Keratinocyte (primary cell): ENCODE measurements around the gene TMEM266. TPM values are rescaled to one million over a fixed set of nuclear protein-coding genes. Genes with fewer than 3 reads are reported as not detected.

ENCODE experiments used
- DNase-seq: peaks from one replicate; pipeline ENCODE4 v3.0.0-alpha.2; 2011; ENCODE audit warnings: low read depth, missing footprints, low spot score
- FAIRE-seq: peaks from 2 replicates; lab custom pipeline; 2011; peaks lifted over from hg19 to GRCh38; lab: Jason Lieb, UNC
- H2AFZ ChIP-seq: 2 replicates; pipeline ENCODE4 v1.6.0; 2012; ENCODE audit warnings: low read length, control low read depth, inconsistent platforms; ENCODE audit not compliant: control insufficient read depth
- H3K27ac ChIP-seq: 2 replicates; pipeline ENCODE4 v1.5.1; 2011; ENCODE audit warnings: low read length; ENCODE audit not compliant: control insufficient read depth, insufficient read depth
- H3K27me3 ChIP-seq: 3 replicates; pipeline ENCODE4 v1.6.0; 2011; ENCODE audit warnings: low read length; ENCODE audit not compliant: control insufficient read depth, insufficient read depth; ENCODE audit errors: extremely low read depth
- H3K36me3 ChIP-seq, 2 experiments: 2 replicates in 1 of 2; 3 replicates in 1 of 2; pipeline ENCODE4 v1.5.1; 2011; ENCODE audit warnings: low read length in 2 of 2, mild to moderate bottlenecking in 1 of 2; ENCODE audit not compliant: control insufficient read depth in 2 of 2, insufficient read depth in 2 of 2; ENCODE audit errors: extremely low read depth in 1 of 2
- H3K4me1 ChIP-seq: 3 replicates; pipeline ENCODE4 v1.5.1; 2011; ENCODE audit warnings: low read length; ENCODE audit not compliant: control insufficient read depth, insufficient read depth; ENCODE audit errors: extremely low read depth
- H3K4me2 ChIP-seq: 3 replicates; pipeline ENCODE4 v1.6.0; 2011; ENCODE audit warnings: low read depth, low read length; ENCODE audit not compliant: control insufficient read depth, insufficient read depth; ENCODE audit errors: extremely low read depth
- H3K4me3 ChIP-seq, 3 experiments: fragments of 200-600 bp in 1 of 3; sonication (generic) in 1 of 3; 2 replicates in 2 of 3; 3 replicates in 1 of 3; pipeline ENCODE4 v1.5.1; 2011 to 2016; ENCODE audit warnings: low read length in 3 of 3, mild to moderate bottlenecking in 3 of 3, control low read depth in 2 of 3, inconsistent platforms in 1 of 3, low read depth in 1 of 3, mixed read lengths in 1 of 3, mixed run types in 1 of 3, moderate library complexity in 1 of 3; ENCODE audit not compliant: control insufficient read depth in 2 of 3, insufficient read depth in 2 of 3; ENCODE audit errors: extremely low read depth in 1 of 3
- H3K79me2 ChIP-seq: 2 replicates; pipeline ENCODE4 v1.6.0; 2012; ENCODE audit warnings: low read length; ENCODE audit not compliant: control insufficient read depth, insufficient read depth
- H3K9ac ChIP-seq: 3 replicates; pipeline ENCODE4 v1.6.0; 2011; ENCODE audit warnings: low read length; ENCODE audit not compliant: control insufficient read depth, insufficient read depth; ENCODE audit errors: extremely low read depth
- H3K9me1 ChIP-seq: 3 replicates; pipeline ENCODE4 v1.6.0; 2011; ENCODE audit warnings: low read length; ENCODE audit not compliant: control insufficient read depth, insufficient read depth; ENCODE audit errors: extremely low read depth
- H3K9me3 ChIP-seq: 2 replicates; pipeline ENCODE4 v1.5.1; 2012; ENCODE audit warnings: low read depth, low read length; ENCODE audit not compliant: control insufficient read depth
- H4K20me1 ChIP-seq: 3 replicates; pipeline ENCODE4 v1.6.0; 2011; ENCODE audit warnings: low read length; ENCODE audit not compliant: control insufficient read depth, insufficient read depth; ENCODE audit errors: extremely low read depth
- EZH2 ChIP-seq: IDR thresholded peaks from one replicate; pipeline ENCODE4 v1.6.1; 2012; ENCODE audit warnings: inconsistent platforms, mild to moderate bottlenecking, low read length, moderate library complexity
- dilution Hi-C: fragments of 300-500 bp; cut with MboI; formaldehyde crosslinking; loops from one replicate; pipeline ENCODE4 v1.7.0; 2020; ENCODE audit warnings: low sequenced_read_pairs; ENCODE audit not compliant: extremely low pct_ligation_motif_present
- polyA plus RNA-seq, 5 experiments: library from polyadenylated mRNA; depleted of rRNA in 3 of 5; stranded (reverse) in 3 of 5; stranded (forward) in 1 of 5; unstranded in 1 of 5; fragments of >200 nt; gene quantifications; 1 replicate in 1 of 5; 2 replicates in 3 of 5; 3 replicates in 1 of 5; pipeline versions ENCODE4 v1.2.1 to v1.2.3, GENCODE V29; 2011 to 2012; ENCODE audit warnings: missing spikeins in 2 of 5, low read depth in 1 of 5, low replicate concordance in 1 of 5
- TF ChIP-seq, protein P1 (sequence below), 3 experiments: IDR thresholded peaks in 1 of 3; conservative IDR thresholded peaks in 1 of 3; optimal IDR thresholded peaks in 1 of 3; 2 replicates in 2 of 3; 3 replicates in 1 of 3; pipeline versions ENCODE3 to v1.5.1; 2011; ENCODE audit warnings: low read length in 3 of 3, mild to moderate bottlenecking in 3 of 3, moderate library complexity in 2 of 3, control low read depth in 1 of 3, inconsistent platforms in 1 of 3; ENCODE audit not compliant: insufficient read depth in 2 of 3; ENCODE audit errors: extremely low read depth in 1 of 3

TMEM266 gene
- polyA plus RNA-seq, 1 donor (not counting 4 experiments of a cell fraction or from before 2014, with no cell fraction given): 0.03 TPM

DNA sequence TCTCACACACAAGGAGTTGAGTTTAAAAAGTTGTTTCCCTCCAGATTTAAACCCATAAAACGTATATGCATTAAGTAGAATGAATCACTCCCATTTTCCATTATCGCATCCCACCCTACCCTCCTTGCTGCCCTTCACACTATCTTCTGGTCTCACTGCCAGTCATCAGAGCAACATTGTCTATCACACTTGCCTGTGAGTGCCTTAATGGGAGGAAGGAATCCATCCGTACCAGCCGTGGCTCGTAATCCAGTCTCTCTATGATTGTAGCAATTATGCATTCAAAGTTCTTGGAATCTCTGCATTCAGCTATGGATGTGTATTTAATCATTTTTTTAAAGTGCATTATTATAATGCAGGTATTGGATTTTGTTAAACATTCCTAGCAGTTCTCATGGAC, 1.9 kb downstream of the TMEM266 start:
- no peak for DNase-seq
- Histone ChIP-seq H3K79me2 (no peaks in the 10 kb centered on the region), H3K4me2 (no peak overlapping the region), H3K27me3 (peaks cover 56% of the 10 kb centered on the region), H3K4me1 (peaks cover 15% of the 10 kb centered on the region), H3K9ac (no peak overlapping the region), H3K4me3 (no peak overlapping the region), H3K36me3 (no peaks in the 10 kb centered on the region), H4K20me1 (no peaks in the 10 kb centered on the region), H3K9me1 (no peaks in the 10 kb centered on the region), H3K27ac (no peak overlapping the region), H2AFZ (no peak overlapping the region), H3K9me3 (no peaks in the 10 kb centered on the region)
- dilution Hi-C loops: no loop called here
- TF ChIP-seq, protein P1, sequence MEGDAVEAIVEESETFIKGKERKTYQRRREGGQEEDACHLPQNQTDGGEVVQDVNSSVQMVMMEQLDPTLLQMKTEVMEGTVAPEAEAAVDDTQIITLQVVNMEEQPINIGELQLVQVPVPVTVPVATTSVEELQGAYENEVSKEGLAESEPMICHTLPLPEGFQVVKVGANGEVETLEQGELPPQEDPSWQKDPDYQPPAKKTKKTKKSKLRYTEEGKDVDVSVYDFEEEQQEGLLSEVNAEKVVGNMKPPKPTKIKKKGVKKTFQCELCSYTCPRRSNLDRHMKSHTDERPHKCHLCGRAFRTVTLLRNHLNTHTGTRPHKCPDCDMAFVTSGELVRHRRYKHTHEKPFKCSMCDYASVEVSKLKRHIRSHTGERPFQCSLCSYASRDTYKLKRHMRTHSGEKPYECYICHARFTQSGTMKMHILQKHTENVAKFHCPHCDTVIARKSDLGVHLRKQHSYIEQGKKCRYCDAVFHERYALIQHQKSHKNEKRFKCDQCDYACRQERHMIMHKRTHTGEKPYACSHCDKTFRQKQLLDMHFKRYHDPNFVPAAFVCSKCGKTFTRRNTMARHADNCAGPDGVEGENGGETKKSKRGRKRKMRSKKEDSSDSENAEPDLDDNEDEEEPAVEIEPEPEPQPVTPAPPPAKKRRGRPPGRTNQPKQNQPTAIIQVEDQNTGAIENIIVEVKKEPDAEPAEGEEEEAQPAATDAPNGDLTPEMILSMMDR (optimal IDR thresholded peaks at IDR 0.05 in 1 of 3, IDR thresholded peaks at IDR 0.05 in 1 of 3, conservative IDR thresholded peaks at IDR 0.05 in 1 of 3; ENCODE audit: extremely low read depth in 1 of 3, insufficient read depth in 2 of 3, low read length in 3 of 3): no peak
- no peak for TF ChIP-seq EZH2
- no peak for FAIRE-seq

DNA sequence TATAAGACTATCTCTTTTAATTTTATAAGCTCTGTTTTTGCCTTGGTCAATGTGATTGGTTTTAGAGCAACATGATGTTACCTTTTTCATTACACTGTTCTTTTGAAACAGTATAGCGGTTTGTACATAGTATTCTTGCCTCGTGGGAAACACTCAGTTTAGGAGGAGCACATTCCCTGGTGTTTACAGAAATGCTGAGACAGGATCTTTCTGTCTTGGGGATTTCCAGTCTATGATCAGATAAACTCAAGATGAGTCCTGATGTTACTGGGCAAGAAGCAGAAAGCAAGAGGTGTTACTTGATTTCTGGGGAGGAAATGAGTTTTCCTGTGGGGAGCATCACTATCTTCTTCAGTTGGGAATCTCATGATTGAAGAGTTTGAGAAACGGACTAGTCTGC, 2.5 kb downstream of the TMEM266 start:
- no peak for TF ChIP-seq EZH2
- TF ChIP-seq, protein P1 (optimal IDR thresholded peaks at IDR 0.05 in 1 of 3, IDR thresholded peaks at IDR 0.05 in 1 of 3, conservative IDR thresholded peaks at IDR 0.05 in 1 of 3; ENCODE audit: extremely low read depth in 1 of 3, insufficient read depth in 2 of 3, low read length in 3 of 3): no peak
- H3K27ac ChIP-seq: no peak overlapping the region
- peaks cover 57% of the 10 kb centered on the region for H3K27me3 ChIP-seq
- H3K36me3 ChIP-seq: no peaks in the 10 kb centered on the region
- H3K9me1 ChIP-seq: no peaks in the 10 kb centered on the region
- dilution Hi-C loops: no loop called here
- H3K9ac ChIP-seq: no peak overlapping the region
- no peak overlapping the region for H3K4me3 ChIP-seq
- peaks cover 9% of the 10 kb centered on the region for H3K4me1 ChIP-seq
- no peak overlapping the region for H3K4me2 ChIP-seq
- FAIRE-seq (no peak), DNase-seq (no peak)
- H3K9me3 ChIP-seq: no peaks in the 10 kb centered on the region
- H4K20me1 ChIP-seq: no peaks in the 10 kb centered on the region
- H3K79me2 ChIP-seq: no peaks in the 10 kb centered on the region
- H2AFZ ChIP-seq: no peak overlapping the region
